HG03159 (cell line): ENCODE results near the gene CTSW.
"Not testable (repeated sequence)": the region's sequence is repeated elsewhere in the genome, so short reads cannot be mapped to it uniquely, and the experiment has no call there.

Source experiments
- ATAC-seq: cut with Tn5 transposase; IDR thresholded peaks from one replicate; pipeline ENCODE4 v1.9.1; 2021; ENCODE audit warnings: mild to moderate bottlenecking, moderate library complexity; ENCODE audit not compliant: unreplicated experiment

The CTSW gene

GRCh38 chr11:65884716-65885092, 5.1 kb downstream of the CTSW start:
- ATAC-seq: no peak

- ATAC-seq: no peak
Measured at GRCh38 chr11:65885231-65885630, 5.6 kb downstream of the CTSW start.

- ATAC-seq: no peak
Measured at GRCh38 chr11:65885808-65886536, 6.3 kb downstream of the CTSW start.

- no peak for ATAC-seq
Measured at GRCh38 chr11:65886826-65887722, 7.4 kb downstream of the CTSW start.

- ATAC-seq: no peak
Measured at GRCh38 chr11:65887723-65888162, 8.1 kb downstream of the CTSW start.

- peak; percentile 43 for ATAC-seq
Measured at GRCh38 chr11:65888163-65888814, 8.7 kb downstream of the CTSW start, which contains the start of gene FIBP. TSS of gene FIBP (minus strand) at chr11:65888471. CDS start at chr11:65888418, 53 bp downstream.

GRCh38 chr11:65890324-65891218, 10.9 kb downstream of the CTSW start, which contains the start of gene CCDC85B:
TSS of gene CCDC85B (plus strand) at chr11:65890673. CDS start at chr11:65890784, 111 bp downstream.
- peak; percentile 47 for ATAC-seq

GRCh38 chr11:65891219-65892136, 11.8 kb downstream of the CTSW start:
- ATAC-seq: no peak

- ATAC-seq: not testable (repeated sequence)
Measured at GRCh38 chr11:65892137-65892540, 12.5 kb downstream of the CTSW start.

GRCh38 chr11:65892661-65893317, 13.2 kb downstream of the CTSW start:
- ATAC-seq: no peak

GRCh38 chr11:65894034-65894591, 14.5 kb downstream of the CTSW start:
- no peak for ATAC-seq

GRCh38 chr11:65895482-65895981, 15.9 kb downstream of the CTSW start:
- no peak for ATAC-seq

- no peak for ATAC-seq
Measured at GRCh38 chr11:65896034-65896999, 16.7 kb downstream of the CTSW start.

GRCh38 chr11:65897020-65897471, 17.4 kb downstream of the CTSW start:
- ATAC-seq: no peak

GRCh38 chr11:65898656-65899355, 19.2 kb downstream of the CTSW start:
- no peak for ATAC-seq
